ENCODE measurements around the gene DOCK9.

The DOCK9 gene

GRCh38 chr13:98975822-98976261 is 2.0 kb downstream of the DOCK9 start:
- TF ChIP-seq CTCF (IDR thresholded peaks at IDR 0.05; ENCODE audit: low read depth, low read length) = no peak
- H3K4me3 ChIP-seq (ENCODE audit: low read depth, low read length) = peak overlapping the region; percentile 4; the same call in 1 of the 2 replicates

GRCh38 chr13:98974053-98974452 is 3.8 kb downstream of the DOCK9 start:
- no peak for TF ChIP-seq CTCF (IDR thresholded peaks at IDR 0.05; ENCODE audit: low read depth, low read length)
- H3K4me3 ChIP-seq (ENCODE audit: low read depth, low read length) = no peak overlapping the region

GRCh38 chr13:98972627-98973026 is 5.2 kb downstream of the DOCK9 start:
- TF ChIP-seq CTCF (IDR thresholded peaks at IDR 0.05; ENCODE audit: low read depth, low read length) = no peak

GRCh38 chr13:98972059-98972458 is 5.8 kb downstream of the DOCK9 start:
- H3K4me3 ChIP-seq (ENCODE audit: low read depth, low read length) = no peak overlapping the region
- TF ChIP-seq CTCF (IDR thresholded peaks at IDR 0.05; ENCODE audit: low read depth, low read length) = no peak

More at GRCh38 chr13:98972627-98973026, 5.2 kb downstream of the DOCK9 start:
- H3K4me3 ChIP-seq (ENCODE audit: low read depth, low read length) = no peak overlapping the region

GRCh38 chr13:98970330-98970729 is 7.5 kb downstream of the DOCK9 start:
- TF ChIP-seq CTCF (IDR thresholded peaks at IDR 0.05; ENCODE audit: low read depth, low read length) = no peak
- H3K4me3 ChIP-seq (ENCODE audit: low read depth, low read length) = no peak overlapping the region

GRCh38 chr13:98967491-98967890 is 10.4 kb downstream of the DOCK9 start:
- no peak overlapping the region for H3K4me3 ChIP-seq (ENCODE audit: low read depth, low read length)
- TF ChIP-seq CTCF (IDR thresholded peaks at IDR 0.05; ENCODE audit: low read depth, low read length) = no peak

- H3K4me3 ChIP-seq (ENCODE audit: low read depth, low read length) = no peak overlapping the region
- no peak for TF ChIP-seq CTCF (IDR thresholded peaks at IDR 0.05; ENCODE audit: low read depth, low read length)
Measured at GRCh38 chr13:98966019-98966418, 11.8 kb downstream of the DOCK9 start.

All from WI38 (cell line).